Measurements from ENCODE around the gene SORCS2.

The SORCS2 gene

GRCh38 chr4:7477695-7478094 is 285.4 kb downstream of the SORCS2 start:
- TF ChIP-seq SIN3A (IDR thresholded peaks at IDR 0.05; ENCODE audit: borderline replicate concordance, insufficient read depth, low read length) (no peak), FOXP2 (optimal IDR thresholded peaks at IDR 0.05; ENCODE audit: borderline replicate concordance, extremely low read depth, extremely low read length, insufficient read depth) (no peak), POLR2AphosphoS5 (IDR thresholded peaks at IDR 0.05; ENCODE audit: low read depth, low read length) (no peak), TAF1 (IDR thresholded peaks at IDR 0.05; ENCODE audit: borderline replicate concordance, insufficient read depth, low read length) (no peak), REST (IDR thresholded peaks at IDR 0.05; ENCODE audit: insufficient read depth in 1 of 2, low read depth in 2 of 2, low read length in 2 of 2) (no peak)

GRCh38 chr4:7478665-7479064 is 286.3 kb downstream of the SORCS2 start:
- TF ChIP-seq POLR2AphosphoS5 (IDR thresholded peaks at IDR 0.05; ENCODE audit: low read depth, low read length) (no peak), FOXP2 (optimal IDR thresholded peaks at IDR 0.05; ENCODE audit: borderline replicate concordance, extremely low read depth, extremely low read length, insufficient read depth) (no peak), SIN3A (IDR thresholded peaks at IDR 0.05; ENCODE audit: borderline replicate concordance, insufficient read depth, low read length) (no peak), TAF1 (IDR thresholded peaks at IDR 0.05; ENCODE audit: borderline replicate concordance, insufficient read depth, low read length) (no peak), REST (IDR thresholded peaks at IDR 0.05; ENCODE audit: insufficient read depth in 1 of 2, low read depth in 2 of 2, low read length in 2 of 2) (no peak)

DNA sequence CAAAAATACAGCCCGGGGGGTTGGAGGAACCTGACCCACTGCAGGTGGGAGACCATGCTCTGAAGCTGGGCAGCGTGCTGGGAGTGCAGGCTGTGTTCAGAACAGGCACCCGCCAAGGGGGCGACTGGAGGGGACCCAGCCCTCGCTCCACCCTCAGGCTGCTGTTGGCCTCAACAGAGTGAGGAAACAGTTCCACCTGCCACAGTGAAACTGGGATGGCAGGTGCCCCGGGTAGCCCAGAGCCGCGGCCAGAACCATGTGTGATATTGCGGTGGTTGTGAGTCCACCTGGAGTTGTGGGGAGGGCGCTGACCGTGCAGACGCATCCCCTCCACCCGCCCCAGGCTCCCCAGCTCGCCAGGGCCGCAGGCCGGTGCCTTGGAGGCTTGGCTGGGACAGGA is 288.1 kb downstream of the SORCS2 start:
- TF ChIP-seq FOXP2 (optimal IDR thresholded peaks at IDR 0.05; ENCODE audit: borderline replicate concordance, extremely low read depth, extremely low read length, insufficient read depth) (no peak), REST (IDR thresholded peaks at IDR 0.05; ENCODE audit: insufficient read depth in 1 of 2, low read depth in 2 of 2, low read length in 2 of 2) (no peak), POLR2AphosphoS5 (IDR thresholded peaks at IDR 0.05; ENCODE audit: low read depth, low read length) (no peak), TAF1 (IDR thresholded peaks at IDR 0.05; ENCODE audit: borderline replicate concordance, insufficient read depth, low read length) (no peak), SIN3A (IDR thresholded peaks at IDR 0.05; ENCODE audit: borderline replicate concordance, insufficient read depth, low read length) (no peak)

DNA sequence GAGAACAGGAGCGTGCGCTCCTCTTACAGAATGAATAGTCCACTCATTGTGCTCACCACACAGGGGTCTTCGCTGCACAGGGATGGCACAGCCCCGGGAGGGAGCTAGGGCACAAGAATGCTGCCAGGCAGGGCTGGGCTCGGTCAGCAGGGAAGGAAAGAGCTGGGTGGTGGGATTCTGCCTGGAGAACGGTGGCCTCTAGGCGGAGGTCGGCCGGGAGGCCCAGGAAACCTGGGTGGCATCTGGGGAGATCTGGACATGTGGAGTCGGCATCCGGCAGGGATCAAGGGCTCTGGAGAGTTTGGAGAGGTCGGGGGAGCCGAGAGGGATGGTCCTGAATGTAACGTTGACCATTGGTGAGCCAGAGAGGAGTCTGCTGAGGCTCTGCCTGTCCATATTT is 288.9 kb downstream of the SORCS2 start:
- TF ChIP-seq TAF1 (IDR thresholded peaks at IDR 0.05; ENCODE audit: borderline replicate concordance, insufficient read depth, low read length) (no peak), REST (IDR thresholded peaks at IDR 0.05; ENCODE audit: insufficient read depth in 1 of 2, low read depth in 2 of 2, low read length in 2 of 2) (no peak), POLR2AphosphoS5 (IDR thresholded peaks at IDR 0.05; ENCODE audit: low read depth, low read length) (no peak), SIN3A (IDR thresholded peaks at IDR 0.05; ENCODE audit: borderline replicate concordance, insufficient read depth, low read length) (no peak), FOXP2 (optimal IDR thresholded peaks at IDR 0.05; ENCODE audit: borderline replicate concordance, extremely low read depth, extremely low read length, insufficient read depth) (no peak)

DNA sequence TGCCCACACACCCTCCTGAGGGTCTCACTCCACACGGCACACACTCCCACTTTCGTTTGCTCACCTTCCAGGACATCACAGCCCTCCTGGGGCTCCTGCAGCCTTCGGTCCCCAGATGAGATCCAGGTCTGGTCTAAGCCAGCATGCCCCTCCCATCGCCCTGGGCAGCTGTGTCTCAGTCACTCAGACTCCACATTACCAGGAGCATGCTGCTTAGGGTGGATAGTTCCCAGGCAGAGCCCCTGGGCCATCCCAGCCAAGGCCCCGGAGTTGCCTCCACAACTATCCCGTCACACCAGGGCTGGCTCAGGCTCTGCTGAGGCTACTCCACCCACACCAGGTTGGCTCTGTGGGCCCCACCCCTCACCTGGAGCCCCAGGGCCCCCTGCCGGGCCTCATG is 292.8 kb downstream of the SORCS2 start:
- TF ChIP-seq SIN3A (IDR thresholded peaks at IDR 0.05; ENCODE audit: borderline replicate concordance, insufficient read depth, low read length) (no peak), FOXP2 (optimal IDR thresholded peaks at IDR 0.05; ENCODE audit: borderline replicate concordance, extremely low read depth, extremely low read length, insufficient read depth) (no peak), POLR2AphosphoS5 (IDR thresholded peaks at IDR 0.05; ENCODE audit: low read depth, low read length) (no peak), REST (IDR thresholded peaks at IDR 0.05; ENCODE audit: insufficient read depth in 1 of 2, low read depth in 2 of 2, low read length in 2 of 2) (no peak)

All from PFSK-1 (cell line).